ENCODE data around the gene PROSER3.

Gene PROSER3

DNA sequence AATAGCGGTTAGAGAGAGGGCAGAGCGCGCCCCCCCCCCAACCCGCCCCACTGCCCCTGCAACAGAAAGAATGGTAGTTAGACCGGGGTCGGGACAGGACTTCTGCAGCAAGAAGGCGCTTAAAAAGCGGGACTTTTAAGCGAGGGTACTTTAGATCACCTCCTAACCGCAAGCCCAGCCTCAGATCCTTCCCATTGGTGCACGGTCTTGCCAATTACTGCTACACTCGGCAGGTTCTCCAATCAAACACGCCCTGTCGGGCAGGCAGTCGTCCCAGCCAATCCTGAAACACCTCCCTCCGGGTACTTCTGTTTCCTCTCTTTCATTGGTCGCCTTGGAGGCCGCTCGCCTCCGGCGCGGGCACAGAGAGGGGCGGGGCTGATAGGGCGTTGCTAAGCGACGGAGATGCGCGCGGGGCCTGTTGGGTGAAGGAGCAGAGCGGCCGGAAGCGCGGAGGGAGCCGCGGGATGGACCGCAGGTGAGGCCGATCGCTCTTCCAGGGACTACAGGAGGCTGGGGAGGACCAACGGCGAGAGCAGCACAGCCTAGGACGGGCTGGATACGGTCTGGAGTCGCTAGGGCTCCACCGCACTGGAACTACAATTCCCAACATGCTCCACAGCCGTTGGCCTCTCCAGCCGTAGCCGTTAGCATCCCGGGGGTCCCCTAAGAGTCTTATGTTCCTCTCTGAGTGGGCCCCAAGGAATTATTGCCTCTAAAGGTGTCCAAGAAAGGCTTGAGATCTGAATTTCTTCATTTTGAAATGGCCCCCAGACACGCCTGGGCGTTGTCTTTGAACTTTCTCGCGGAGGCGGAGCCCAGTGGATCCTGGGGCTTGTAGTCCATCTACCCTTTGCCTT, at the start of gene PROSER3:
Gene PROSER3, plus strand, starts transcription at position 428 of the 860 bp plus-strand sequence. Its CDS starts 40 bp downstream, at position 468.
- Histone ChIP-seq H3K9ac (peak within 1 kb of the TSS; percentile 77), H3K79me2 (ENCODE audit: insufficient read depth, low read depth) (peaks cover 12% of the 10 kb centered on the region; the same call in 1 of the 2 replicates), H4K20me1 (ENCODE audit: insufficient read depth) (no peaks in the 10 kb centered on the region), H3K27ac (peak within 1 kb of the TSS; percentile 79), H3K27me3 (ENCODE audit: insufficient read depth, low read depth) (no peaks in the 10 kb centered on the region), H2AFZ (ENCODE audit: low read depth) (peak within 1 kb of the TSS; percentile 94), H3K4me3 (IDR thresholded peaks at IDR 0.05; ENCODE audit: insufficient read depth, low read depth, low read length) (no peak within 1 kb of the TSS), H3K4me2 (peak within 1 kb of the TSS; percentile 84), H3K36me3 (ENCODE audit: insufficient read depth) (no peaks in the 10 kb centered on the region), H3K4me1 (ENCODE audit: low read depth, poor library complexity, severe bottlenecking) (peaks cover 16% of the 10 kb centered on the region)
- TF ChIP-seq, protein P1, sequence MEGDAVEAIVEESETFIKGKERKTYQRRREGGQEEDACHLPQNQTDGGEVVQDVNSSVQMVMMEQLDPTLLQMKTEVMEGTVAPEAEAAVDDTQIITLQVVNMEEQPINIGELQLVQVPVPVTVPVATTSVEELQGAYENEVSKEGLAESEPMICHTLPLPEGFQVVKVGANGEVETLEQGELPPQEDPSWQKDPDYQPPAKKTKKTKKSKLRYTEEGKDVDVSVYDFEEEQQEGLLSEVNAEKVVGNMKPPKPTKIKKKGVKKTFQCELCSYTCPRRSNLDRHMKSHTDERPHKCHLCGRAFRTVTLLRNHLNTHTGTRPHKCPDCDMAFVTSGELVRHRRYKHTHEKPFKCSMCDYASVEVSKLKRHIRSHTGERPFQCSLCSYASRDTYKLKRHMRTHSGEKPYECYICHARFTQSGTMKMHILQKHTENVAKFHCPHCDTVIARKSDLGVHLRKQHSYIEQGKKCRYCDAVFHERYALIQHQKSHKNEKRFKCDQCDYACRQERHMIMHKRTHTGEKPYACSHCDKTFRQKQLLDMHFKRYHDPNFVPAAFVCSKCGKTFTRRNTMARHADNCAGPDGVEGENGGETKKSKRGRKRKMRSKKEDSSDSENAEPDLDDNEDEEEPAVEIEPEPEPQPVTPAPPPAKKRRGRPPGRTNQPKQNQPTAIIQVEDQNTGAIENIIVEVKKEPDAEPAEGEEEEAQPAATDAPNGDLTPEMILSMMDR (conservative IDR thresholded peaks at IDR 0.05; ENCODE audit: low read depth, low read length), result no peak

DNA sequence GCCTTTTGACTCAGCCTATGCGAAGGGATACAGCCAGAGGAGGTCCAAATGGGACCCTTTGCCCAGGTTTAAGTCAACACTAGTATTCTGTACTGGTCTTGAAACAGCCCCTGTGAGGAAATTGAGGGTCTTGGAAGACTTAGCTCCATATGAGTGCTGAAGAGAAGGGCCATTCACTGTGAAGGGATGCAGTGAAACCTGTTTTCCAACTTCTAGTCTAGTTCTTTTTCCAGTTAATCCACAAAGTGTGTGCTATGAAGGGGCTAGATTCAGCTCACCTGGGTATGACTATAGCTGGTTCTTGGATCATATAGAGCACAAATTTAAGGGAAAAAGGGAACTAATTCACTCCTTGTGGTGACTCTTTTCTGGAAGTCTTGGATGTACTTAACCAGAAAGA, 49.6 kb upstream of the PROSER3 start:
- H3K27ac ChIP-seq, result no peak overlapping the region
- H3K9ac ChIP-seq, result no peak overlapping the region
- no peaks in the 10 kb centered on the region for H3K79me2 ChIP-seq (ENCODE audit: insufficient read depth, low read depth)
- no peak overlapping the region for H3K4me2 ChIP-seq
- H2AFZ ChIP-seq (ENCODE audit: low read depth), result no peak overlapping the region
- no peak overlapping the region for H3K4me3 ChIP-seq (IDR thresholded peaks at IDR 0.05; ENCODE audit: insufficient read depth, low read depth, low read length)
- TF ChIP-seq, protein P1 (conservative IDR thresholded peaks at IDR 0.05; ENCODE audit: low read depth, low read length), result no peak
- H3K4me1 ChIP-seq (ENCODE audit: low read depth, poor library complexity, severe bottlenecking), result no peaks in the 10 kb centered on the region
- H3K27me3 ChIP-seq (ENCODE audit: insufficient read depth, low read depth), result peaks cover 27% of the 10 kb centered on the region
- no peaks in the 10 kb centered on the region for H4K20me1 ChIP-seq (ENCODE audit: insufficient read depth)
- H3K36me3 ChIP-seq (ENCODE audit: insufficient read depth), result no peaks in the 10 kb centered on the region

DNA sequence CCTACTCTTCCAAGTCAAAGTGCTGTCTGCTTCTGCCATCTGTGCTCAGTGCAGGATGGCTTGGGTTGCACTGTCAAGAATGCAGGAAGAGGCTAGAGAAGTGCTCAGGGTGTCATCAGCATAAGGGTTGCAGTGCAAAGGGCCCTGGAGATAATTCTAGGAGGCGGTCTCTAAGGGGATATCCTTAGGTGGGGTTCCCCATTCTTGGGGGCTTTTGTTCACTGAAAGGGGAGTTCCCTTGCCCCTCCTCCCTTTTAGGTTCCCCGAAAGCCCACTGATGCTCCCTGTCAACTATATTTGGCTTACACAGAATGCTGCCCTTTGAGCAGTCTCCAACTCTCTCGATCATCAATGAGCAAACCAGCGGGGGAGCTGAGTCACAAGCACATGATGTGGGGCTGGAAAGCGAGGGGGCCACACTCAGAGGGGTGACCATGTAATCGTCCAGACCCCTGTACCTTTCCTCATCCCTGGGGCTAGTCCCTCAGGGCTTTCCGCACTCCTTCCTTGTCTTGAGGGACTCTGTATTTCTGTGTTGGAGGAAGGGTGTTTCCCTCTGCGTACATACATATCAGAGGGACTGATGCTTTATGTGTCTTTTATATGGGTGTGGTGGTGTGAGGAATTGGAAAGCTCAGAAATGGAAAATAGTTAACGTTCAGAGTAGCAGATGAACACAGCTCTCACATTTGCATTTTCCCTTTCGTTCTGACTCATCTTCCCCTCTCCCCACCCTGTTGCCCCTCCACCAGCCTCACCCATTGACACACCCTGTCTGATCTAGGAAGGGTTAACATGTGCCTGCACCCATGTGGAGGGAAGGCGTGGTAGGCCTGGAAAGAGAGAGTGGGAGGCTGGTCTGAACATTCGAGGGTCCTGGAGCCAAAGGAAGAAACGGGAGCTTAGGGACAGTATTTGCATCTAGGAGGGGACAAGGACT, 46.9 kb upstream of the PROSER3 start:
- H3K4me2 ChIP-seq, result no peak overlapping the region
- no peaks in the 10 kb centered on the region for H3K36me3 ChIP-seq (ENCODE audit: insufficient read depth)
- no peak overlapping the region for H3K9ac ChIP-seq
- peaks cover 4% of the 10 kb centered on the region for H3K4me1 ChIP-seq (ENCODE audit: low read depth, poor library complexity, severe bottlenecking)
- H3K27me3 ChIP-seq (ENCODE audit: insufficient read depth, low read depth), result peaks cover 33% of the 10 kb centered on the region
- TF ChIP-seq, protein P1 (conservative IDR thresholded peaks at IDR 0.05; ENCODE audit: low read depth, low read length), result no peak
- no peak overlapping the region for H2AFZ ChIP-seq (ENCODE audit: low read depth)
- H3K4me3 ChIP-seq (IDR thresholded peaks at IDR 0.05; ENCODE audit: insufficient read depth, low read depth, low read length), result no peak overlapping the region
- no peaks in the 10 kb centered on the region for H4K20me1 ChIP-seq (ENCODE audit: insufficient read depth)
- H3K79me2 ChIP-seq (ENCODE audit: insufficient read depth, low read depth), result no peaks in the 10 kb centered on the region
- no peak overlapping the region for H3K27ac ChIP-seq

DNA sequence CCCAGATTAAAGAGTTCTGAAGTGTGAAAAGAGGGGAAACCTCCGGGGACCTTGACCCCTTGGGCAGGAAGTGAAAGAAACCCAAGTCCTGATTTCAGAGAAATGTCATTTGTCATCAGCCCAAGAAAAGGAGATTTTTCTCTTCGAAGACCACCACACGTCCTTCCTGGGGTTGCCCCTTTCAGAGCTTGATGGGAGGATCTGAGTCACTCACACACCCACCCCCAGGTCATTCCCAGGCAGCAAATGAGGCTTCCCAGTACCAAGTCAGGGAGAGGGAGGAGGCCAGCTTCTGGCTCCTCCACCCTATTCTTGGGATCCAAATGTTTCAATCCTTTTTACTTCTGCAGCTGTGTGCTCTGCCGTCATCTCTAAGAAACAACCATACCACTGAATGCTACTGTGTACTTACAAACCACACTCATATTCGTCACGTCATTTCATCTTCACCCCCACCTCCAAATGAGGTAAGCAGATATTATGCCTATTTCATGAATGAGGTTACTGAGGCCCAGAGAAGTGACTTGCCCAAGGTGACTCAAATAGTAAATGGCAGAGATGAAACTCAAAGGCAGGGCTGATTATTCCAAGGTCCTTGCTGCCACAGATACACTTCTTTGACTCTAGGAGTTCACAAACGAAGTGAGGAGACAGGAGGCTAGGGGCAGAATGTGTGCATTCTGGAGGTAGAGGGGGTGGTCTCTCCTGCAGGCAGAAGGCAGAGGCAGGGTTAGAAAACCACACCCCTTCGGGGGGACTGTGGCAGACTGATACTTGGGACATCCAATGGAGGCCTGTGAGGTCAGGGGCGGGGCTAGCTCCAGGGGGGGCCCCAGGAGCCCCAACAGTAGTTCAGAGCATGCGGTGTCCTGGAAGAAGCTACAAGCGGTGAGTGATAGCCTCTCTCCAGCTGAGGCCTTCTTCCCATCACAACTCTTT, 45.1 kb upstream of the PROSER3 start:
- H3K79me2 ChIP-seq (ENCODE audit: insufficient read depth, low read depth), result no peaks in the 10 kb centered on the region
- H4K20me1 ChIP-seq (ENCODE audit: insufficient read depth), result no peaks in the 10 kb centered on the region
- H2AFZ ChIP-seq (ENCODE audit: low read depth), result no peak overlapping the region
- H3K4me1 ChIP-seq (ENCODE audit: low read depth, poor library complexity, severe bottlenecking), result peaks cover 6% of the 10 kb centered on the region
- H3K36me3 ChIP-seq (ENCODE audit: insufficient read depth), result no peaks in the 10 kb centered on the region
- no peak overlapping the region for H3K4me2 ChIP-seq
- peaks cover 23% of the 10 kb centered on the region for H3K27me3 ChIP-seq (ENCODE audit: insufficient read depth, low read depth)
- no peak overlapping the region for H3K27ac ChIP-seq
- TF ChIP-seq, protein P1 (conservative IDR thresholded peaks at IDR 0.05; ENCODE audit: low read depth, low read length), result no peak
- H3K9ac ChIP-seq, result no peak overlapping the region
- no peak overlapping the region for H3K4me3 ChIP-seq (IDR thresholded peaks at IDR 0.05; ENCODE audit: insufficient read depth, low read depth, low read length)

Measured in KMS-11 (cell line).